Heart right ventricle (tissue), 16 donors: ENCODE results near the gene HECA. TPM values are rescaled to one million over a fixed set of nuclear protein-coding genes. Genes with fewer than 3 reads are reported as not detected.

Experiments used
- ATAC-seq, 8 donors: fragments of 200-7000 bp; cut with Tn5 transposase; one replicate each; pipeline ENCODE4 v1.9.1; 2020; ENCODE audit warnings: mild to moderate bottlenecking in 8 of 8, moderate library complexity in 8 of 8, moderate number of reproducible peaks in 1 of 8
- DNase-seq, 2 donors: peaks; one replicate each; pipeline ENCODE4 v3.0.0-alpha.2; 2020
- H3K27ac ChIP-seq, 10 donors: fragments of 200-600 bp; sonication (generic) in 2 of 10; one replicate each; pipeline versions ENCODE4 v1.5.0 to v1.8.0; 2020 to 2022; ENCODE audit warnings: mild to moderate bottlenecking in 3 of 10
- H3K27me3 ChIP-seq, 7 donors: fragments of 200-600 bp; one replicate each; pipeline ENCODE4 v1.8.0; 2021 to 2022; ENCODE audit warnings: mild to moderate bottlenecking in 2 of 7
- H3K36me3 ChIP-seq, 9 donors: fragments of 200-600 bp; sonication (generic) in 1 of 9; one replicate each; pipeline versions ENCODE4 v1.5.0 to v1.8.0; 2020 to 2022; ENCODE audit warnings: mild to moderate bottlenecking in 2 of 9
- H3K4me1 ChIP-seq, 9 donors: fragments of 200-600 bp; sonication (generic) in 1 of 9; one replicate each; pipeline versions ENCODE4 v1.5.0 to v1.8.0; 2020 to 2022; ENCODE audit warnings: mild to moderate bottlenecking in 4 of 9
- H3K4me3 ChIP-seq, 10 donors: fragments of 200-600 bp; sonication (generic) in 2 of 10; one replicate each; pipeline versions ENCODE4 v1.5.0 to v1.8.0; 2020 to 2022; ENCODE audit warnings: mild to moderate bottlenecking in 7 of 10, moderate library complexity in 2 of 10
- H3K9me3 ChIP-seq, 11 donors: fragments of 200-600 bp in 10 of 11; sonication (generic) in 2 of 11; one replicate each; pipeline versions ENCODE4 v1.5.0 to v1.8.0; 2013 to 2022; ENCODE audit warnings: mild to moderate bottlenecking in 2 of 11, control low read depth in 1 of 11, moderate library complexity in 1 of 11
- CTCF ChIP-seq, 9 donors: fragments of 200-600 bp; sonication (generic) in 2 of 9; IDR thresholded peaks; one replicate each; pipeline versions ENCODE4 v1.5.0 to v1.8.0; 2021 to 2022; ENCODE audit warnings: antibody characterized with exemption in 9 of 9, mild to moderate bottlenecking in 5 of 9, moderate library complexity in 1 of 9
- WGBS, 2 donors: extraction: QIAGEN DNeasy Blood & Tissue Kit; methylation state at CpG; one replicate each; pipeline ENCODE4 v1.1.7; 2013; ENCODE audit warnings: inconsistent platforms in 1 of 2; 5-methylcytosine and 5-hydroxymethylcytosine counted together
- intact Hi-C, 10 donors: fragments of 100-400 bp; cut with DNase I; formaldehyde crosslinking; loops; one replicate each; pipeline versions ENCODE4 v1.11.1 to v1.14.2; 2022
- polyA plus RNA-seq, 2 donors: library from polyadenylated mRNA; stranded (reverse); fragments of 200-250 nt; gene quantifications; one replicate each; pipeline ENCODE4 v1.2.3, GENCODE V29; 2013
- total RNA-seq, 10 donors: library from RNA; stranded (reverse); fragmentation: NEBNext Ultra II Directional in 3 of 10; extraction: Animal tissue kit (Norgen Biotek cat#: 25700) in 3 of 10; gene quantifications; one replicate each; pipeline versions ENCODE4 v1.2.1 to v1.2.4, GENCODE V29; 2021 to 2023
- donor health status: Arrhythmogenic right ventricular cardiomyopathy.
- donor health status: ischemic (EF 13 %, LVEDD 7.1; RV severe dilation, severe dysfunction).
- donor health status: healthy with polysubstance abuse.
- donor health status: DM: no; HTN: yes; CAD: no.
- donor health status: DM: no; HTN: no; CAD: no.
- donor health status: ischemic (EF 25% LVEDD 6.9; RV normal size, moderate dysfunction).
- donor health status: ischemic (EF 25% LVEDD 5.7; RV mildly dilated, moderate dysfunction).
- donor health status: healthy.
- donor health status: DM: yes; HTN: yes; CAD: no.
- donor health status: Ischemic cardiomyopathy.
- donor health status: ischemic (EF 35%, LVEDD 5.7; RV mildly dilated, moderate dysfunction).
- donor health status: nonischemic (EF 11% LVEDD 7.7; RV severe dilation, severe dysfunction).
- donor health status: DM: yes; HTN: yes; CAD: no.
- donor health status: PGD.
- donor health status: ischemic (EF 29% LVEDD 5.4; RV normal size, mild dysfunction).
- donor health status: nonischemic (EF 23%, LVEDD 6.1; RV moderate dilation, normal function).

The HECA gene
- total and polyA plus RNA-seq, 12 donors = 8.6 to 70.6 (median 42.8) TPM

- H3K36me3 ChIP-seq = peaks cover 0 to 77% (median 31%) of the 10 kb centered on the region in 9 donors
- H3K4me1 ChIP-seq = peaks cover 0 to 33% (median 10%) of the 10 kb centered on the region in 9 donors
- no peaks in the 10 kb centered on the region for H3K9me3 ChIP-seq
- no peak overlapping the region for H3K4me3 ChIP-seq
- no peak overlapping the region for H3K27ac ChIP-seq
- intact Hi-C loops = no loop called here
- 72 to 81% methylated on average over 6 of the region's 6 CpGs for WGBS, 2 donors
- H3K27me3 ChIP-seq = no peaks in the 10 kb centered on the region
- DNase-seq = no peak
- TF ChIP-seq CTCF (IDR thresholded peaks at IDR 0.05) = no peak
- ATAC-seq = peak in 1 of 8 donors; percentile 27
Measured at GRCh38 chr6:139172567-139172966, 37.7 kb downstream of the HECA start.

- intact Hi-C loops = no loop called here
- no peak for TF ChIP-seq CTCF (IDR thresholded peaks at IDR 0.05)
- Histone ChIP-seq H3K27me3 (no peaks in the 10 kb centered on the region), H3K4me1 (peaks cover 0 to 33% (median 10%) of the 10 kb centered on the region in 9 donors), H3K36me3 (peaks cover 0 to 77% (median 26%) of the 10 kb centered on the region in 9 donors), H3K4me3 (no peak overlapping the region), H3K9me3 (no peaks in the 10 kb centered on the region), H3K27ac (no peak overlapping the region)
- 61 to 75% methylated on average over 2 of the region's 2 CpGs for WGBS, 2 donors
- ATAC-seq (peak in 1 of 8 donors; percentile 31), DNase-seq (no peak)
Measured at GRCh38 chr6:139173172-139173571, 38.3 kb downstream of the HECA start.

- DNase-seq = no peak
- no peak for TF ChIP-seq CTCF (IDR thresholded peaks at IDR 0.05)
- Histone ChIP-seq H3K27ac (no peak overlapping the region), H3K4me1 (peaks cover 0 to 36% (median 10%) of the 10 kb centered on the region in 9 donors), H3K9me3 (no peaks in the 10 kb centered on the region), H3K4me3 (no peak overlapping the region), H3K36me3 (peaks cover 0 to 77% (median 26%) of the 10 kb centered on the region in 9 donors), H3K27me3 (no peaks in the 10 kb centered on the region)
- WGBS, 2 donors = 90 to 92% methylated on average over 1 of the region's 1 CpG
- ATAC-seq = no peak
- intact Hi-C loops = no loop called here
Measured at GRCh38 chr6:139173822-139174221, 38.9 kb downstream of the HECA start.

- no peak overlapping the region for H3K4me3 ChIP-seq
- peak overlapping the region in 1 of 10 donors; percentile 18 for H3K27ac ChIP-seq
- DNase-seq (no peak), ATAC-seq (no peak)
- intact Hi-C loops = no loop called here
- peaks cover 0 to 79% (median 30%) of the 10 kb centered on the region in 9 donors for H3K36me3 ChIP-seq
- peaks cover 0 to 36% (median 7%) of the 10 kb centered on the region in 9 donors for H3K4me1 ChIP-seq
- TF ChIP-seq CTCF (IDR thresholded peaks at IDR 0.05) = no peak
- no peaks in the 10 kb centered on the region for H3K9me3 ChIP-seq
- no peaks in the 10 kb centered on the region for H3K27me3 ChIP-seq
Measured at GRCh38 chr6:139174961-139175360, 40.1 kb downstream of the HECA start.
